GM03348 (cell line): ENCODE measurements around the gene CASP9.

Experiments
- DNase-seq: peaks from one replicate; pipeline ENCODE4 v3.0.0; 2012; ENCODE audit warnings: low spot score

CASP9 gene

GRCh38 chr1:15524021-15524282 lies at the start of gene CASP9:
TSS of gene CASP9 (minus strand) at chr1:15524215. CDS start at chr1:15524200, 15 bp downstream.
- DNase-seq: no peak

- DNase-seq: peak; percentile 50
Measured at GRCh38 chr1:15573477-15573876, 49.5 kb upstream of the CASP9 start.

- DNase-seq: no peak
Measured at GRCh38 chr1:15571266-15571665, 47.3 kb upstream of the CASP9 start.

- DNase-seq: no peak
Measured at GRCh38 chr1:15570861-15571260, 46.8 kb upstream of the CASP9 start.

GRCh38 chr1:15568387-15569073 lies 44.5 kb upstream of the CASP9 start:
- no peak for DNase-seq

- no peak for DNase-seq
Measured at GRCh38 chr1:15559189-15559810, 35.3 kb upstream of the CASP9 start.

- no peak for DNase-seq
Measured at GRCh38 chr1:15558516-15558915, 34.5 kb upstream of the CASP9 start.

GRCh38 chr1:15557594-15557993 lies 33.6 kb upstream of the CASP9 start:
- DNase-seq: no peak

- no peak for DNase-seq
Measured at GRCh38 chr1:15557008-15557407, 33.0 kb upstream of the CASP9 start.

- no peak for DNase-seq
Measured at GRCh38 chr1:15550573-15550972, 26.6 kb upstream of the CASP9 start.

GRCh38 chr1:15546641-15547040 lies 22.6 kb upstream of the CASP9 start:
- no peak for DNase-seq

- DNase-seq: peak; percentile 76
Measured at GRCh38 chr1:15543589-15544568, 19.9 kb upstream of the CASP9 start.

GRCh38 chr1:15543251-15543588 lies 19.2 kb upstream of the CASP9 start:
- DNase-seq: no peak

- no peak for DNase-seq
Measured at GRCh38 chr1:15542388-15543250, 18.6 kb upstream of the CASP9 start.

GRCh38 chr1:15541231-15541792 lies 17.3 kb upstream of the CASP9 start:
- no peak for DNase-seq

- no peak for DNase-seq
Measured at GRCh38 chr1:15540186-15540585, 16.2 kb upstream of the CASP9 start.

GRCh38 chr1:15538771-15539170 lies 14.8 kb upstream of the CASP9 start:
- DNase-seq: no peak

GRCh38 chr1:15531682-15532081 lies 7.7 kb upstream of the CASP9 start:
- DNase-seq: no peak

GRCh38 chr1:15531003-15531402 lies 7.0 kb upstream of the CASP9 start:
- DNase-seq: no peak

GRCh38 chr1:15526490-15527339 lies 2.7 kb upstream of the CASP9 start, which contains the start of gene DNAJC16:
TSS of gene DNAJC16 (plus strand) at chr1:15526848. CDS start at chr1:15529106, 2,258 bp downstream.
- peak; percentile 96 for DNase-seq

- no peak for DNase-seq
Measured at GRCh38 chr1:15526021-15526489, 2.0 kb upstream of the CASP9 start.
